CD4-positive, alpha-beta T cell treated with Interferon alpha-2 for 1 hour (primary cell): ENCODE measurements around the gene CCDC137.
A peak's percentile ranks its signal among the peaks of the same experiment; 100 is the strongest.

Source experiments
- DNase-seq, 2 donors: peaks; one replicate each; pipeline ENCODE4 v3.0.0-alpha.2; 2020 to 2022

The CCDC137 gene

DNA sequence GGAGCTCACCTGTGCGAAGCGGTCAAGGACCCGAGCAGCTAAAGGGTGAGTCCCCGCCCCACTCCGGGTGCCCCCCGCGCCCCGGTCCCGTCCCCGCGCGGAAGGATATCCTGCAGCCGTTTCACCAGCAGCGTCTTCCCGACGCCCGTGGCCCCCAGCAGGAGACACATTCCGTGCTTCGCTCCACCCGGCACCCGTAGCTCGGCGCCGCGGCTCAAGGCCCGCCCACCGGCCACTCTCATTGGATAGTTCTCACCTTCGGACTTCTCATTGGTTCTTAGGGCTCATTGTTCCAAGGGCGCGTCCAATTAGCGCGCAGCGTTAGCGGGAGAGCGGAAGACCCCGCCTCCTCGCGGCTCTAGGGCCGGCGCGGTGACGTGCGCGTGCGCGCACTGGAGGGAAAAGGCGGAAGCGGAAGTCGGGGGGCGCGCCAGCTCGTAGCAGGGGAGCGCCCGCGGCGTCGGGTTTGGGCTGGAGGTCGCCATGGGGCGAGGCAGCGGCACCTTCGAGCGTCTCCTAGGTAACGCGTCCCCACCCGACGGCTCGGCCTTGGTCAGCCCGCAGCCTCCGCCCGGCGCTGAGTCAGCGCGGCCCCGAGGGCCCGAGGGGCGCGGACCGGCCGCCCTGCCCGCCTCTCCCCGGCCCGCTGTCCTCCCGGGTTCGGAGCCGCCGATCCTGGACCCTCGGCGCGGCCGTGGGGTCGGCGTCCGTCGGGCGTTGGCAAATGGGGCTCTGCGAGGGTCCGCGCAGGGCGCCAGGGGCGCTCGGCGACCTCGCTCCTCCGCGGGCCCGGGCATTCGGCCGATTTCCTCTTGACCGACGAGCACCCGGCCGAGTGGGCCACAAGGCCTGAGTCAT lies 17.3 kb downstream of the CCDC137 start, which contains the start of the genes ARL16 and HGS:
Gene ARL16 (minus strand): TSS at position 214 of the 858 bp plus-strand sequence. CDS start 44 bp downstream, at position 170.
Gene HGS (plus strand): TSS at position 428 of the 858 bp plus-strand sequence. CDS start 56 bp downstream, at position 484.
- DNase-seq = peak; percentile 97 to 99

DNA sequence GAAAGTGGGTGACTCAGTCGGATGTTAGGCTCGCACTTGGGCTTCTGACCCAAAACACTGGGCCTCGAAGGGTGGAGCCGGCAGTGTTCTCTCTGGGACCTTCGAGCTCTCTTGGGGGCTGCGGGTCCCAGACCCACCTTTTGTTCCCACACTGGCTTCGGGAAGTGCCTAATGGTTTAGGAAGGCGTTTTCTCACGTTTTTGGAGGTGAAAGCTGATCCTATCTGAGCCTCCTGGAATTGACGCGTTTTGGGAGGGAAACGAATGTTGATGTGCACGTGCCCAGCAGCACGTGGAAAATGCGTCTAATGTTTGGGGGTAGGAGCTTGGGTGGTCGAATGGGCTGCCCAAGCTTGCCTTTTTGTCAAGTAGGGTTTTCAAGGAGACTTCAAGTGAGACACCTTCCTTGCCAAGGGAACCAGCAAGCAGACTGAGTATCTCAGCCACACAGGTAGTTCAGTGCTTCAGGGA lies 17.9 kb downstream of the CCDC137 start:
- no peak for DNase-seq

DNA sequence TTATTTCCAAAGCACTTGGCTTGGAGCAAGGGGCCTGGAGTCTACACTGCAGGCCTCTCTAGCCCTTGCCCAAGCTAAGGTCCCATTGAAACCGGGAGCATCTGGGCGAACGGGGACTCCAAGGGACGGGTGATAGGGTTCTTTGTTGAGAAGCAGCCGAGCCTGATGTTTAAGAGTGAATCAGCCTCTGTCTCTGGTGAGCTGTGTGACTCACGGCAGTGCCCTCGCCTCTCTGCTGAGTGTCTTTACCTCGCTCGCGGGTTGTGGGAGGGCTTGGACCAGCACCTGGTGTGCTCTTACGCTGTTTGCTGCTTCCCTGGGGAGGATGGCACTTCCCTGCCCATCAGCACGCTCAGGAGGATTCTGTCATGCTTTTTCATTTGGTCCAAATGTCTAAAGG lies 18.6 kb downstream of the CCDC137 start:
- no peak for DNase-seq

DNA sequence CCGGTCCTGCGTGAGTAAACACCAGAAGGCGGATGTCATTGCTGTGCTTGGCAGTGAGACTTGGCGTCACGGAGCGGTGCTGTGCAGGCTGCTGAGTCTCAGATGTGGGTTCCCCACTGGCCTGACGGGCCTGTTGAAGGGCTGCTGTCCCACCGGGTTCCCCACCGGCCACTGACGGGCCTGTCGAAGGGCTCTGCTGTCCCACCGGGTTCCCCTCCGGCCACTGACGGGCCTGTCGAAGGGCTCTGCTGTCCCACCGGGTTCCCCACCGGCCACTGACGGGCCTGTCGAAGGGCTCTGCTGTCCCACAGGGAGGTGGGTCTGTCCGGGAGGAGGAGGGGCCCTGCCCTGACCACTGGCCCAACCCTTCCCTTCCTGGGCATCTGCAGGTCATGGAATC lies 20.1 kb downstream of the CCDC137 start:
- no peak for DNase-seq

DNA sequence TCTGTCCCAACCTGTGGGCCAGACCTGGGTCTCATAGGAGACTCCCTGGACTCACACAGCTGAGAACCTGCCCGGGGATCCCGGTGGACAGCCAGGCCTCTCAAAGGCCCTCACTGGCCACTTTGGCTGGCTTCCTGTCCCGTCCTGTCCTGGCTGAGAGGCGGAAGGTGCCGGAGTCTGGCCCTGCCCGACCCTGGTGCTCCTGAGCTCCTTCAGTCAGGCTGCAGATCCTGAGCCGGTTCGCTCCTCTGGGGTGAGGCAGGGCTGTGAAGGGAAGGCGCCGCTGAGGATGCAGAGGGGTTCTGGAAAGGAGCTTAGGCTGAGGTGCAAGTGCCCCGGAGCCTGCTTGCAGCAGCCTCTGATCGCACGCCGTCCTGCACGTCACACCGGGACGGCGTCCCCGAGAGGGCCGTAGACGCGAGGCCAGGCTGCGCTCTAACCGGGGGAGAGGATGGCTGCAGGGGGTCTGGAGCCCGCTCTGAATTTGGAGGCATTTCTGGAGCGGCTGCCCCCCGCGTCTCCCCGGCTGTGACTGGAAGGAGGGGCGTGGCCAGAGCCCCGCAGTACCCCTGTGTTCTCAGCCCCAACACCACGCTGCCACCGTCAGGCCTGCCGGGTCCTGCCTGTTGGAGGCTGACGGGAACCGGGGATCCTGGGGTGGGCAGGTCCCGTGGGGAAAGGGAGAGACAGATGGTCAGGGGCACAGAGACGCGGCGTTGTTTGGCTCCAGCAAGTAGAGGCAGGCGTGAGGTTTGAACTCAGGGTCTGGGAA lies 21.4 kb downstream of the CCDC137 start:
- no peak for DNase-seq

DNA sequence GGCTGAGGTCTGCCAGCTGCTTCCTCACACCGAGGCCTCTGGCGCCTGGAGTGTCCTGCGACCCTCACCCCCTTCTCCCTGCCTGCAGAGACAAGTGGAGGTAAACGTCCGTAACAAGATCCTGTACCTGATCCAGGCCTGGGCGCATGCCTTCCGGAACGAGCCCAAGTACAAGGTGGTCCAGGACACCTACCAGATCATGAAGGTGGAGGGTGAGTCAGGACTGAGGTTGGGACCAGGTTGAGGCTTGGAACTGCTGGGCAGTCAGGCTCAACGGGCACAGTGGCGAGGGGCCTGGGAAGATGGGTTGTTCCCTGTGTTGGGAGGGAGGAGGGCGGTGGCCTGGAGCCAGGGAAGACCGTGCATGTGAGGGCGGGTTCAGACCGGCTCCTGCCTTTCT lies 22.1 kb downstream of the CCDC137 start:
- no peak for DNase-seq

DNA sequence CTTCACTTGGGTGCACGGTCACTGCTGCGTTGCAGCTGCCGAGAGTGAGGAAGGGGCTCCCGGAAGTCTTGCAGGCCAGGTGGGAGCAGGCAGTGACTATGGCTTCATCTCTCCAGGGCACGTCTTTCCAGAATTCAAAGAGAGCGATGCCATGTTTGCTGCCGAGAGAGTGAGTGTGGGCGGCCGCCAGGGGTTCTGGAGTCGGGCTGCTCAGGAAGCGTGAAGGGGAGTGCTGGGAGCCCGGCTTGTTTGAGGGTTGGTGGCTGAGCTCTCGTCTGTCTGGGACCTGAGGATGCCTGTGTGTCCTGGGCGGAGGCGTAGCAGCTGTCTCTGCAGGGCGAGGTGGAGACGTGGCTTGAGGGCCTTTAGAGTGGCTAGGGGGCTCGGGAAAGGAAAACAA lies 23.5 kb downstream of the CCDC137 start:
- no peak for DNase-seq

DNA sequence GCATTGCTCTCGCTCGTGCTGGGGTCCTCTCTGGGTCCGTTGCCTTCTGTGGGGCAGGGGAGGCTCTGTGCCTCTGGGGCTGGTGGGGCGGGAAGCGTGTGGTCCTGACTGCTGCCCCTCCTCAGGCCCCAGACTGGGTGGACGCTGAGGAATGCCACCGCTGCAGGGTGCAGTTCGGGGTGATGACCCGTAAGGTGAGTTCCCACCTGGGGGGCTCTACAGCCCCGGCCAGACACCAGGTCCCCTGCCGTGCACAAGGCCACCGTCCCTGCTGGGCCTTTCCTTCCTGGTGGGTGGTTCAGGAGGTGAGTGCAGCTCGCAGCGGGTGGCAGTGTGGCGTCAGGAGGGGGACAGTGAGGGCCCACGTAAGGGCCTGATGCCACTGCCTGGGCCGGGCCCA lies 24.0 kb downstream of the CCDC137 start:
- no peak for DNase-seq

DNA sequence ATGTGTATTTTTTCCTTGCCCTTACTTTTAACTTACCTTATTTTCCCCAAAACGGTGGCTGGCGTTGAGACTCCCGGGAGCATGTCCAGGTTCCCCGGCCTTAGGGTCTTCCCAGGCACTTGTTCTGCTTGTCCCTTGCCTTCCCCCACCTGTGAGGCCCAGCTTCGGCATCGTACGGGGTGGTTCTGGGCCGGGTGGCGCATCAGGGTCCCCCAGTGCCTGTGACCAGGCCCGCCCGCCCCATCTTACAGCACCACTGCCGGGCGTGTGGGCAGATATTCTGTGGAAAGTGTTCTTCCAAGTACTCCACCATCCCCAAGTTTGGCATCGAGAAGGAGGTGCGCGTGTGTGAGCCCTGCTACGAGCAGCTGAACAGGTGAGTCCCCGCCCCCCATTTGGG lies 24.7 kb downstream of the CCDC137 start:
- DNase-seq = no peak

DNA sequence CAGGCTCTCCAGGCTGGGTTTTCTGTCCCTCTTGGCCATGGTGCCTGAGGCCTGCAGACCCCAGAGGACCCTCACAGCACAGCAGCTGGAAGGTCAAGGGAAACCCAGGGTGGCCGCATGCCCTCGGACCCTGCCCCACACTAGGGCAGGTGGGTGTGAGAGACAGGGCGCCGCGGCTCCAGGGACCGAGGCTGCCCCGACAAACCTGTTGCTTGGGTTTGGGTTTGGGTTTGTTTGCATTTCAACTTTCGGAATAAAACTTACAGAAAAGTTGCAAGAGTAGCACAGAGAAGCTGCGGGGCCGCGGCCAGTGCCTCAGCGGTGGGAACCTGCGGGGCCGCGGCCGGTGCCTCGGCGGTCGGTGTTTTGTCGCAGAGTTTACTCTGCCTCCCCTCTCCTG lies 25.1 kb downstream of the CCDC137 start:
- DNase-seq = no peak

DNA sequence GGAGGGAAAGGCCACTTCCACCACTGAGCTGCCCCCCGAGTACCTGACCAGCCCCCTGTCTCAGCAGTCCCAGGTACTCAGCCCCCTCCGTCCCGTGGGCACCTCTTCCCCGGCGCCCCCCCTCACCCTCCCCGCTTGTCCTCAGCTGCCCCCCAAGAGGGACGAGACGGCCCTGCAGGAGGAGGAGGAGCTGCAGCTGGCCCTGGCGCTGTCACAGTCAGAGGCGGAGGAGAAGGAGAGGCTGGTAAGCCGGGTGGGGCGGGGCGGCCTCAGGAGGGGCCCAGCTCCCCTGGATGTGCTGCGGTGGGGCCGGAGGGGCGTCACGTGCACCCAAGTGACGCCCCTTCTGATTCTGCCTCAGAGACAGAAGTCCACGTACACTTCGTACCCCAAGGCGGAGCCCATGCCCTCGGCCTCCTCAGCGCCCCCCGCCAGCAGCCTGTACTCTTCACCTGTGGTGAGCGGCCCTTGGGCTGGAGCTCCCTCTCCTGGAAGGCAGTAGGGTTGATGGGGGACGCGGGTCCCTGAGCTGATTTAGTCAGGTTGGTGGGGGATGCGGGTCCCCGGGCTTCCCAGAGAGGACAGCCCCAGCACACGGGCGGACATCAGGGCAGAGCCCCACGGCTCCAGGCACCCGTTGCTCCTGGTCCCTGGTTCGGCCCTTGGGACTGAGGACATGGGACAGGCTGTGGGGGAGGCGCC lies 27.1 kb downstream of the CCDC137 start:
- no peak for DNase-seq

DNA sequence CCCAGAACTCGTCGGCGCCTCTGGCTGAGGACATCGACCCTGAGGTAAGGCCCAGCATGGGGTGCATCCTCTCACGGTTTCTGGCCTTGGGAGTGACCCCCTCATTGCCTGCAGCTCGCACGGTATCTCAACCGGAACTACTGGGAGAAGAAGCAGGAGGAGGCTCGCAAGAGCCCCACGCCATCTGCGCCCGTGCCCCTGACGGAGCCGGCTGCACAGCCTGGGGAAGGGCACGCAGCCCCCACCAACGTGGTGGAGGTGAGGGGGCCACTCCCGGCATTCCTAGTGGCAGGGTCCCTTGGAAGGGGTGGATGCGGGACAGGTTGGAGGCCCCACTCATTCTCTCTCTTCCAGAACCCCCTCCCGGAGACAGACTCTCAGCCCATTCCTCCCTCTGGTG lies 28.3 kb downstream of the CCDC137 start:
- no peak for DNase-seq

DNA sequence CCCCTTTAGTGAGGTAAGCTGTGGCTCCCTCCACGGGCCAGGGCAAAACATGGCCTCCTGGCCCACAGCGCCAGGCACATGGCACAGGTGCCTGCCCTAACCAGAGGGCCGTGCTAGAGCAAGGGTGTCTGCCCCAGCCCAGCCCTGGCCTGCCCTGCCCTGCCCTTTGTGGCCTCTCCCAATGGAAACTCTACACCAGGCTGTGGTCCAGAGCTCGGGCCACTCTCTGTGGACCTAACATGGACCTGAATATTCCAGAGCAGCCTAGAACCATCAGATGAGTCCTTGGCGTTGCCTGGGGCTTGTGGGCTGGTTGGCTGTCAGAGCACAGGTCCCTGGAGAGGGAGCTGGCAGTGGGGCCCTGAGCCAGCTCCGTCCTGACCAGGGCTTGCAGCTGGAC lies 28.7 kb downstream of the CCDC137 start:
- no peak for DNase-seq

DNA sequence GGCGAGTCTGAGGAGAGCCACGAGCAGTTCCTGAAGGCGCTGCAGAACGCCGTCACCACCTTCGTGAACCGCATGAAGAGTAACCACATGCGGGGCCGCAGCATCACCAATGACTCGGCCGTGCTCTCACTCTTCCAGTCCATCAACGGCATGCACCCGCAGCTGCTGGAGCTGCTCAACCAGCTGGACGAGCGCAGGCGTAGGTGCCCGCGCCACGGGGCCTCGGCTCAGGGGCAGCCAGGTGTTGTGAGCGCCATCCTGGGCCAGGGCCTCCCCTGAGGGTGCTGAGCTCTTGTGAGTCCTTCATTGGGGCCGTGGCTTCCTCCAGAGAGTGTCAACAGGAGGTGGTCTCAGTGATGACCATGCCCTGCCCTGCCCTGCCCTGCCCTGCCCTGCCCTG lies 29.3 kb downstream of the CCDC137 start:
- no peak for DNase-seq

DNA sequence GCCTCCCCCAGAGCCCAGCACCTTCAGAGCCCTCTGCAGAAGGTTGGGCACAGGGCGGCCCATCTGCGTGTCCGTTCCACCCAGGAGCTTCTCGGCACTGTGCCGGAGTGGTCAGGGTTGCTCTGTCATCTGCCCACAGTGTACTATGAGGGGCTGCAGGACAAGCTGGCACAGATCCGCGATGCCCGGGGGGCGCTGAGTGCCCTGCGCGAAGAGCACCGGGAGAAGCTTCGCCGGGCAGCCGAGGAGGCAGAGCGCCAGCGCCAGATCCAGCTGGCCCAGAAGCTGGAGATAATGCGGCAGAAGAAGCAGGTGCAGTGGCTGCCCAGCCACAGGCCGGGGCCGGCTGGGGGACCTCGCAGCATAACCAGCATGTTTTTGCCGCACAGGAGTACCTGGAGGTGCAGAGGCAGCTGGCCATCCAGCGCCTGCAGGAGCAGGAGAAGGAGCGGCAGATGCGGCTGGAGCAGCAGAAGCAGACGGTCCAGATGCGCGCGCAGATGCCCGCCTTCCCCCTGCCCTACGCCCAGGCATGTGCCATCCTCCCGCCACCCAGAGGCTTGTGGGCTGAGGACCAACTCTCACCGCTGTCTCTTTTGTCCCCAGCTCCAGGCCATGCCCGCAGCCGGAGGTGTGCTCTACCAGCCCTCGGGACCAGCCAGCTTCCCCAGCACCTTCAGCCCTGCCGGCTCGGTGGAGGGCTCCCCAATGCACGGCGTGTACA lies 29.8 kb downstream of the CCDC137 start:
- DNase-seq = no peak

DNA sequence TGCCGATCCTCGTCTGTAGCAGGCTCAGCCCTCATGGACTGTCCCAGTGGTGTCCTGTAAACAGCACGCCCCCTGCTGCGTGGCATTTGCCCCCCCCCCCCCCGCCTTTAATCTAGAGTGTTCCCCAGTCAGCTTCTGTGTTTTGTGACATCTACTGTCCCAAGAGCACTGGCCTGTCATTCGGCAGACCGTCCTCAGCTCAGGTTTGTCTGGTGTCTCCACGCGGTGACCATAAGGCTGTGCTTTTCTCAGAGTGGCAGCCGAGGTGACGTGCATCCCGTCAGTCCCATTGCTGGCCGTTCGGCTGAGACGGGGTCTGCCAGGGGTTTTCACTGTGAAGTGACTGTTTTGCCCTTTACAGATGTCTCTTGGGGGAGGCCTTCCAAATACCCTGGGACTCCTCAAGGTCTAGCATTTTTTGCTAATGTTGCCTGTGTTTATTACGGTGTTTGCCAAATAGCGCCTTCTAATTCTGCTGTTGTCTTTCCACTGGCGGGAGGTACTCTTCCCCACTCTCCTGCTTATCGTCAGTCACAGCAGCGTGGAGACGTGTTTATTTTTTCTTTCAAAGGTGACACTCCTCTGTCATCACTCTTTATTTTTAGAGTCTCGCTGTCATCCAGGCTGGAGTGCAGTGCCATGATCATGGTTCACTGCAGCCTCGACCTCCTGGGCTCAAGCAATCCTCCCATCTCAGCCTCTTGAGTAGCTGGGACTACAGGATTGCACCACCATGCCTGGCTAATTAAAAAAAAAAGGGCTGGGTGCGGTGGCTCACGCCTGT lies 30.9 kb downstream of the CCDC137 start:
- DNase-seq = no peak

DNA sequence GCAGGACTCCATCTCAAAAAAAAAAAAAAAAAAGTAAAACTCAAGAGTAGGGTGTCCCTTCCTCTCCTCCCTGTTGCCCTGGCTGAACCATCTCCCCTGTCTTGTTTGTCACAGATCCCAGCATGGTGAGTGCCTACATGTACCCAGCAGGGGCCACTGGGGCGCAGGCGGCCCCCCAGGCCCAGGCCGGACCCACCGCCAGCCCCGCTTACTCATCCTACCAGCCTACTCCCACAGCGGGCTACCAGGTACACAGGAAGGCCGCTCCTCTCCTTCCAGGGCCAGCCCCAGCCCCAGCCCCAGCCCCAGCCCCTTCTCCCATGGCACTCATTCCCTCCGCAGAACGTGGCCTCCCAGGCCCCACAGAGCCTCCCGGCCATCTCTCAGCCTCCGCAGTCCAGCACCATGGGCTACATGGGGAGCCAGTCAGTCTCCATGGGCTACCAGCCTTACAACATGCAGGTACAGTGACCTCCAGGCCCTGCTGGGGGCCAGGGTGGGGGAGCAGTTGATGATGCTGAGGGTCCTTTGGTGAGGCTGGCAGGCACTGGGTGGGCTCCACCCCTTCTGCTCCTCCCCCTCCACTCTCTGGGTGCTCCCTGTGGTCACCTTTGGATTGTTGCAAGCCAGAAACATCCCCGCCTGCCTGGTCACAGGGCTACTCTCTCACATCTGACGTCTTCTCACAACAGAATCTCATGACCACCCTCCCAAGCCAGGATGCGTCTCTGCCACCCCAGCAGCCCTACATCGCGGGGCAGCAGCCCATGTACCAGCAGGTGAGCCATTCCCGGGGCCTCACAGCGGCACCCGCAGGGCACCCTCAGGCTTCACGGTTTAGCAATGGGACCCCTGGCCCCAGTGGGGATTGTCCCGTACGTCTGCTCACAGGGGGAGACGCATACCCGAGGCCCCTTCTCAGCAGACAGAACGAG lies 34.1 kb downstream of the CCDC137 start:
- DNase-seq = no peak

DNA sequence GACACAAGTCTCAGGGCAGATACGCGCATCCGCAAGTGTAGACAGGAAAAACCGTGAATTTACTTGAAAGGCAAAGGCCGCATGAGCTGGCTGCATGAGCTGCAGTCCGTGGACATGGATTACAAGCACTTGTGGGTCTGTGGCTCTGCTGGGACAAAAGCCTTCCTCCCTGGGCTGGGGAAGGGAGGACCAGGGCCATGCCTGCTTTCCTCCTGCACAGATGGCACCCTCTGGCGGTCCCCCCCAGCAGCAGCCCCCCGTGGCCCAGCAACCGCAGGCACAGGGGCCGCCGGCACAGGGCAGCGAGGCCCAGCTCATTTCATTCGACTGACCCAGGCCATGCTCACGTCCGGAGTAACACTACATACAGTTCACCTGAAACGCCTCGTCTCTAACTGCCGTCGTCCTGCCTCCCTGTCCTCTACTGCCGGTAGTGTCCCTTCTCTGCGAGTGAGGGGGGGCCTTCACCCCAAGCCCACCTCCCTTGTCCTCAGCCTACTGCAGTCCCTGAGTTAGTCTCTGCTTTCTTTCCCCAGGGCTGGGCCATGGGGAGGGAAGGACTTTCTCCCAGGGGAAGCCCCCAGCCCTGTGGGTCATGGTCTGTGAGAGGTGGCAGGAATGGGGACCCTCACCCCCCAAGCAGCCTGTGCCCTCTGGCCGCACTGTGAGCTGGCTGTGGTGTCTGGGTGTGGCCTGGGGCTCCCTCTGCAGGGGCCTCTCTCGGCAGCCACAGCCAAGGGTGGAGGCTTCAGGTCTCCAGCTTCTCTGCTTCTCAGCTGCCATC lies 34.9 kb downstream of the CCDC137 start:
- DNase-seq = no peak

DNA sequence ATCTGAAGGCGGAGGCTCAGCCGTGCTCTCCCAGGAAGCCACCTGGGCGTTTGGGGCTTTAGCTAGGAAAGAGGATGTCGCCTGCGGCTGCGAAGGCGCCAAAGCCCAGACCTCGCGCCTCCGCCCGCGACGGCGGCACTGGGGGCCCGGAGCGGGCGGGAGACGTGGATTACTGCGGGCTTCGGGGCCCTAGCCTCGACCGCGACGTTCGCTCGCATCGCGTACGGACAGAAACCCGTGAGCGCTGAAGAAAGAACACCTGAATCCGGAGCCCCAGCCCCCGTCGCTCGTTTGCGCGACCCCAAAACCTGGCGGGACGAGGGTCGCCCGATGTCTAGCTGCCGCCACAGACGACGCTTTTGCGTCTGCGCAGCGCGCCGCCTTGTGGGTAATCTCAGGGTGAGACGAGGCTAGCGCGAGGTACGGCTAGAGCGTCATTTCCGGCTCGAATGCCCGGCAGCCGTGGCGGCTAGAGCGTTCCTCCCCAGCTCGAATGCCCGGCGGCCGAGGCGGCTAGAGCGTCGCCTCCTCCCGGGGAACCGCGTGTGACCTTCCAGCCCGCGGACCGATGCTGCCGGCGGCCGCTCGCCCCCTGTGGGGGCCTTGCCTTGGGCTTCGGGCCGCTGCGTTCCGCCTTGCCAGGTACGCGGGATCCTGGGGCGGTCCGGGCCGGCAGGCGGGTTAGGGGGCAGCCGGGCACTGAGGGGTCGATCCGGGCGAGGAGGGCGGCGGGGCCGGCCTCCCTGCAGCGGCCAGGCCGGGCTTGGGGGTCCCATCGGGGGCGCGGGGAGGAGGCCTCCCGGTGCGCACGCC lies 36.6 kb downstream of the CCDC137 start, which contains the start of gene MRPL12:
Gene MRPL12 (plus strand): TSS at position 434 of the 813 bp plus-strand sequence. CDS start 135 bp downstream, at position 569.
- DNase-seq = peak; percentile 89 to 91
